ENCODE measurements around the gene MSI1.

DNA sequence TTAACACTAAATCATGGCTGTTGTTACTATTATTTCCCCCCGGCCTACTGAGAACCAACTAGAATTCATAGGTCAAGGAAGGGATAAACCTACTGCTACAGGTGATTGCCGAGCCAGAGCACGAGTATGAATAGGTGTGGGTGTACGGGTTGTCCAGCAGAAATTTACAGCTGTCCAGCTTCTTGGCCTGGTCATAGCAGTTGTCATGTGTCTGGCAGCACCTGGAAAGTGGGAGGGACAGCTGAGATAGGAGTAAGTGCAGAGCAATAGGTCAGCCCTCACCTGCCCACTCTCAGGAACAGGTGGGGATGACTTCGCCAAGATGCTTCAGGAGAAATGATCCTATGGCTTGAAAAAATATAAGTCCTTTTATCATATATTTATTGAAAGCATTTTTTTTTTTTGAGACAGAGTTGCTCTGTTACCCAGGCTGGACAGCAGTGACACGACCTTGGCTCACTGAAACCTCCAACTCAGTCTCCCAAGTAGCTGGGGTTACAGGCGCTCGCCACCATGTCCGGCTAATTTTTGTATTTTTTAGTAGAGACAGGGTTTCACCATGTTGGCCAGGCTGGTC lies 44.0 kb downstream of the MSI1 start:
- TF ChIP-seq, protein P1, sequence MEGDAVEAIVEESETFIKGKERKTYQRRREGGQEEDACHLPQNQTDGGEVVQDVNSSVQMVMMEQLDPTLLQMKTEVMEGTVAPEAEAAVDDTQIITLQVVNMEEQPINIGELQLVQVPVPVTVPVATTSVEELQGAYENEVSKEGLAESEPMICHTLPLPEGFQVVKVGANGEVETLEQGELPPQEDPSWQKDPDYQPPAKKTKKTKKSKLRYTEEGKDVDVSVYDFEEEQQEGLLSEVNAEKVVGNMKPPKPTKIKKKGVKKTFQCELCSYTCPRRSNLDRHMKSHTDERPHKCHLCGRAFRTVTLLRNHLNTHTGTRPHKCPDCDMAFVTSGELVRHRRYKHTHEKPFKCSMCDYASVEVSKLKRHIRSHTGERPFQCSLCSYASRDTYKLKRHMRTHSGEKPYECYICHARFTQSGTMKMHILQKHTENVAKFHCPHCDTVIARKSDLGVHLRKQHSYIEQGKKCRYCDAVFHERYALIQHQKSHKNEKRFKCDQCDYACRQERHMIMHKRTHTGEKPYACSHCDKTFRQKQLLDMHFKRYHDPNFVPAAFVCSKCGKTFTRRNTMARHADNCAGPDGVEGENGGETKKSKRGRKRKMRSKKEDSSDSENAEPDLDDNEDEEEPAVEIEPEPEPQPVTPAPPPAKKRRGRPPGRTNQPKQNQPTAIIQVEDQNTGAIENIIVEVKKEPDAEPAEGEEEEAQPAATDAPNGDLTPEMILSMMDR (IDR thresholded peaks at IDR 0.05): no peak
- no peak for TF ChIP-seq POLR2AphosphoS5 (IDR thresholded peaks at IDR 0.05)
- no peak for TF ChIP-seq POLR2A (IDR thresholded peaks at IDR 0.05; ENCODE audit: low read depth)
- no peak for TF ChIP-seq EP300 (IDR thresholded peaks at IDR 0.05)

Data from esophagus muscularis mucosa (tissue), 4 donors.